H1 (cell line): ENCODE results near the gene FBP1. TPM values are rescaled to one million over a fixed set of nuclear protein-coding genes. Genes with fewer than 3 reads are reported as not detected.

Experiments
- ASH2L ChIP-seq: fragments of 200-600, 300-600 bp; sonication (generic); IDR thresholded peaks from one replicate; pipeline ENCODE4 v1.7.1; 2017; ENCODE audit warnings: low read length
- CBX8 ChIP-seq: fragments of 300-800, 300-1000 bp; sonication (generic); IDR thresholded peaks from 2 replicates; pipeline ENCODE4 v1.7.1; 2016; ENCODE audit warnings: low read depth, low read length, borderline replicate concordance
- JUND ChIP-seq: IDR thresholded peaks from 2 replicates; pipeline ENCODE4 v1.6.1; 2011; ENCODE audit warnings: mild to moderate bottlenecking, improper control_type of control experiment, low read length
- POLR2AphosphoS5 ChIP-seq: IDR thresholded peaks from 2 replicates; pipeline ENCODE4 v1.6.1; 2011; ENCODE audit warnings: low read depth, low read length
- SIN3A ChIP-seq, 2 experiments: IDR thresholded peaks in 1 of 2; conservative IDR thresholded peaks in 1 of 2; 2 replicates each; pipeline ENCODE4 v1.6.1; 2011 to 2012; ENCODE audit warnings: low read length in 2 of 2, improper control_type of control experiment in 1 of 2, low read depth in 1 of 2, mild to moderate bottlenecking in 1 of 2
- SUZ12 ChIP-seq: fragments of 200-600 bp; sonication (generic); IDR thresholded peaks from 2 replicates; pipeline ENCODE4 v1.6.1; 2012; ENCODE audit warnings: mild to moderate bottlenecking, inconsistent platforms, low read length, moderate library complexity, mixed read lengths
- TAF7 ChIP-seq: optimal IDR thresholded peaks from 2 replicates; pipeline ENCODE3; 2011; ENCODE audit warnings: low read depth, mild to moderate bottlenecking, inconsistent platforms, low read length, moderate library complexity, borderline replicate concordance
- TEAD4 ChIP-seq: IDR thresholded peaks from 2 replicates; pipeline ENCODE4 v1.6.1; 2012; ENCODE audit warnings: low read depth, low read length, inconsistent platforms, mixed read lengths
- polyA plus RNA-seq, 7 experiments: library from polyadenylated mRNA; depleted of rRNA in 3 of 7; stranded (reverse) in 5 of 7; unstranded in 2 of 7; fragments of >200 nt in 5 of 7; fragments of 200-250 nt in 2 of 7; gene quantifications; 1 replicate in 5 of 7; 2 replicates in 1 of 7; 4 replicates in 1 of 7; pipeline versions ENCODE4 v1.2.1 to v1.2.3, GENCODE V29; 2011 to 2013; ENCODE audit warnings: missing spikeins in 2 of 7, mixed read lengths in 2 of 7
- total RNA-seq: library from RNA; stranded (reverse); fragmentation: NEBNext Ultra II Directional; extraction: Animal tissue kit (Norgen Biotek cat#: 25700); gene quantifications from 2 replicates; pipeline ENCODE4 v1.2.1, GENCODE V29; 2021
- TF ChIP-seq, protein P1 (sequence below): fragments of 300-600 bp; sonication (generic); IDR thresholded peaks from 2 replicates; pipeline ENCODE4 v1.7.1; 2012; ENCODE audit warnings: low read length, moderate library complexity, mild to moderate bottlenecking, inconsistent platforms; ENCODE audit not compliant: insufficient replicate concordance
- TF ChIP-seq, protein P2 (sequence below): IDR thresholded peaks from 2 replicates; pipeline ENCODE4 v1.6.1; 2012; ENCODE audit warnings: inconsistent platforms

The FBP1 gene
- total and polyA plus RNA-seq, 2 of the 8 experiments (the other 6 are each of a cell fraction or from before 2014, with no cell fraction given) = 1.0 to 4.1 TPM

- TF ChIP-seq, protein P1, sequence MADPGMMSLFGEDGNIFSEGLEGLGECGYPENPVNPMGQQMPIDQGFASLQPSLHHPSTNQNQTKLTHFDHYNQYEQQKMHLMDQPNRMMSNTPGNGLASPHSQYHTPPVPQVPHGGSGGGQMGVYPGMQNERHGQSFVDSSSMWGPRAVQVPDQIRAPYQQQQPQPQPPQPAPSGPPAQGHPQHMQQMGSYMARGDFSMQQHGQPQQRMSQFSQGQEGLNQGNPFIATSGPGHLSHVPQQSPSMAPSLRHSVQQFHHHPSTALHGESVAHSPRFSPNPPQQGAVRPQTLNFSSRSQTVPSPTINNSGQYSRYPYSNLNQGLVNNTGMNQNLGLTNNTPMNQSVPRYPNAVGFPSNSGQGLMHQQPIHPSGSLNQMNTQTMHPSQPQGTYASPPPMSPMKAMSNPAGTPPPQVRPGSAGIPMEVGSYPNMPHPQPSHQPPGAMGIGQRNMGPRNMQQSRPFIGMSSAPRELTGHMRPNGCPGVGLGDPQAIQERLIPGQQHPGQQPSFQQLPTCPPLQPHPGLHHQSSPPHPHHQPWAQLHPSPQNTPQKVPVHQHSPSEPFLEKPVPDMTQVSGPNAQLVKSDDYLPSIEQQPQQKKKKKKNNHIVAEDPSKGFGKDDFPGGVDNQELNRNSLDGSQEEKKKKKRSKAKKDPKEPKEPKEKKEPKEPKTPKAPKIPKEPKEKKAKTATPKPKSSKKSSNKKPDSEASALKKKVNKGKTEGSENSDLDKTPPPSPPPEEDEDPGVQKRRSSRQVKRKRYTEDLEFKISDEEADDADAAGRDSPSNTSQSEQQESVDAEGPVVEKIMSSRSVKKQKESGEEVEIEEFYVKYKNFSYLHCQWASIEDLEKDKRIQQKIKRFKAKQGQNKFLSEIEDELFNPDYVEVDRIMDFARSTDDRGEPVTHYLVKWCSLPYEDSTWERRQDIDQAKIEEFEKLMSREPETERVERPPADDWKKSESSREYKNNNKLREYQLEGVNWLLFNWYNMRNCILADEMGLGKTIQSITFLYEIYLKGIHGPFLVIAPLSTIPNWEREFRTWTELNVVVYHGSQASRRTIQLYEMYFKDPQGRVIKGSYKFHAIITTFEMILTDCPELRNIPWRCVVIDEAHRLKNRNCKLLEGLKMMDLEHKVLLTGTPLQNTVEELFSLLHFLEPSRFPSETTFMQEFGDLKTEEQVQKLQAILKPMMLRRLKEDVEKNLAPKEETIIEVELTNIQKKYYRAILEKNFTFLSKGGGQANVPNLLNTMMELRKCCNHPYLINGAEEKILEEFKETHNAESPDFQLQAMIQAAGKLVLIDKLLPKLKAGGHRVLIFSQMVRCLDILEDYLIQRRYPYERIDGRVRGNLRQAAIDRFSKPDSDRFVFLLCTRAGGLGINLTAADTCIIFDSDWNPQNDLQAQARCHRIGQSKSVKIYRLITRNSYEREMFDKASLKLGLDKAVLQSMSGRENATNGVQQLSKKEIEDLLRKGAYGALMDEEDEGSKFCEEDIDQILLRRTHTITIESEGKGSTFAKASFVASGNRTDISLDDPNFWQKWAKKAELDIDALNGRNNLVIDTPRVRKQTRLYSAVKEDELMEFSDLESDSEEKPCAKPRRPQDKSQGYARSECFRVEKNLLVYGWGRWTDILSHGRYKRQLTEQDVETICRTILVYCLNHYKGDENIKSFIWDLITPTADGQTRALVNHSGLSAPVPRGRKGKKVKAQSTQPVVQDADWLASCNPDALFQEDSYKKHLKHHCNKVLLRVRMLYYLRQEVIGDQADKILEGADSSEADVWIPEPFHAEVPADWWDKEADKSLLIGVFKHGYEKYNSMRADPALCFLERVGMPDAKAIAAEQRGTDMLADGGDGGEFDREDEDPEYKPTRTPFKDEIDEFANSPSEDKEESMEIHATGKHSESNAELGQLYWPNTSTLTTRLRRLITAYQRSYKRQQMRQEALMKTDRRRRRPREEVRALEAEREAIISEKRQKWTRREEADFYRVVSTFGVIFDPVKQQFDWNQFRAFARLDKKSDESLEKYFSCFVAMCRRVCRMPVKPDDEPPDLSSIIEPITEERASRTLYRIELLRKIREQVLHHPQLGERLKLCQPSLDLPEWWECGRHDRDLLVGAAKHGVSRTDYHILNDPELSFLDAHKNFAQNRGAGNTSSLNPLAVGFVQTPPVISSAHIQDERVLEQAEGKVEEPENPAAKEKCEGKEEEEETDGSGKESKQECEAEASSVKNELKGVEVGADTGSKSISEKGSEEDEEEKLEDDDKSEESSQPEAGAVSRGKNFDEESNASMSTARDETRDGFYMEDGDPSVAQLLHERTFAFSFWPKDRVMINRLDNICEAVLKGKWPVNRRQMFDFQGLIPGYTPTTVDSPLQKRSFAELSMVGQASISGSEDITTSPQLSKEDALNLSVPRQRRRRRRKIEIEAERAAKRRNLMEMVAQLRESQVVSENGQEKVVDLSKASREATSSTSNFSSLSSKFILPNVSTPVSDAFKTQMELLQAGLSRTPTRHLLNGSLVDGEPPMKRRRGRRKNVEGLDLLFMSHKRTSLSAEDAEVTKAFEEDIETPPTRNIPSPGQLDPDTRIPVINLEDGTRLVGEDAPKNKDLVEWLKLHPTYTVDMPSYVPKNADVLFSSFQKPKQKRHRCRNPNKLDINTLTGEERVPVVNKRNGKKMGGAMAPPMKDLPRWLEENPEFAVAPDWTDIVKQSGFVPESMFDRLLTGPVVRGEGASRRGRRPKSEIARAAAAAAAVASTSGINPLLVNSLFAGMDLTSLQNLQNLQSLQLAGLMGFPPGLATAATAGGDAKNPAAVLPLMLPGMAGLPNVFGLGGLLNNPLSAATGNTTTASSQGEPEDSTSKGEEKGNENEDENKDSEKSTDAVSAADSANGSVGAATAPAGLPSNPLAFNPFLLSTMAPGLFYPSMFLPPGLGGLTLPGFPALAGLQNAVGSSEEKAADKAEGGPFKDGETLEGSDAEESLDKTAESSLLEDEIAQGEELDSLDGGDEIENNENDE = no peak
- no peak for TF ChIP-seq ASH2L
- no peak for TF ChIP-seq POLR2AphosphoS5
- TF ChIP-seq TAF7 = no peak
- no peak for TF ChIP-seq JUND
- TF ChIP-seq SUZ12 = no peak
- TF ChIP-seq, protein P2, sequence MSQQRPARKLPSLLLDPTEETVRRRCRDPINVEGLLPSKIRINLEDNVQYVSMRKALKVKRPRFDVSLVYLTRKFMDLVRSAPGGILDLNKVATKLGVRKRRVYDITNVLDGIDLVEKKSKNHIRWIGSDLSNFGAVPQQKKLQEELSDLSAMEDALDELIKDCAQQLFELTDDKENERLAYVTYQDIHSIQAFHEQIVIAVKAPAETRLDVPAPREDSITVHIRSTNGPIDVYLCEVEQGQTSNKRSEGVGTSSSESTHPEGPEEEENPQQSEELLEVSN = no peak
- no peak for TF ChIP-seq CBX8
- no peak for TF ChIP-seq TEAD4
- no peak for TF ChIP-seq SIN3A (conservative IDR thresholded peaks at IDR 0.05 in 1 of 2, IDR thresholded peaks at IDR 0.05 in 1 of 2; ENCODE audit: low read depth in 1 of 2, low read length in 2 of 2)
Measured at GRCh38 chr9:94611638-94612068, 27.7 kb downstream of the FBP1 start (continued).
